HepG2 (cell line): ENCODE data around the gene NYNRIN. TPM values are rescaled to one million over a fixed set of nuclear protein-coding genes. Genes with fewer than 3 reads are reported as not detected.

Source experiments
- ATF3 ChIP-seq: sonication (generic); formaldehyde crosslinking; IDR thresholded peaks from 2 replicates; pipeline ENCODE4 v1.4.0; 2020; ENCODE audit warnings: missing genetic modification reagents
- GPN1 ChIP-seq: sonication (generic); formaldehyde crosslinking; IDR thresholded peaks from 2 replicates; pipeline ENCODE4 v1.5.1; 2020; ENCODE audit warnings: missing genetic modification reagents, borderline replicate concordance
- HOXD1 ChIP-seq: sonication (generic); formaldehyde crosslinking; IDR thresholded peaks from 2 replicates; pipeline ENCODE4 v1.5.0; 2020; ENCODE audit warnings: missing genetic modification reagents
- IRX3 ChIP-seq: sonication (generic); formaldehyde crosslinking; IDR thresholded peaks from 2 replicates; pipeline ENCODE4 v1.8.1; 2023; ENCODE audit warnings: mild to moderate bottlenecking, low read depth, missing genetic modification reagents, borderline replicate concordance
- KDM5A ChIP-seq: fragments of 200-600 bp; sonication (generic); IDR thresholded peaks from 2 replicates; pipeline ENCODE4 v1.7.0; 2018; ENCODE audit warnings: antibody characterized with exemption, mild to moderate bottlenecking, low read length, borderline replicate concordance
- MEIS2 ChIP-seq: sonication (generic); formaldehyde crosslinking; IDR thresholded peaks from 2 replicates; pipeline ENCODE4 v1.9.0; 2021; ENCODE audit warnings: mild to moderate bottlenecking, missing genetic modification reagents
- NR2F2 ChIP-seq: IDR thresholded peaks from 2 replicates; pipeline ENCODE4 v1.6.1; 2012; ENCODE audit warnings: low read depth, inconsistent platforms, borderline replicate concordance
- POGZ ChIP-seq: sonication (generic); formaldehyde crosslinking; IDR thresholded peaks from 2 replicates; pipeline ENCODE4 v1.4.0; 2020; ENCODE audit warnings: mild to moderate bottlenecking, missing genetic modification reagents
- STAT5B ChIP-seq: sonication (generic); formaldehyde crosslinking; IDR thresholded peaks from 2 replicates; pipeline ENCODE4 v1.4.0; 2020; ENCODE audit warnings: missing genetic modification reagents
- ZBTB1 ChIP-seq: sonication (generic); formaldehyde crosslinking; IDR thresholded peaks from 2 replicates; pipeline ENCODE4 v1.4.0; 2020; ENCODE audit warnings: missing genetic modification reagents, borderline replicate concordance
- ZNF225 ChIP-seq: sonication (generic); formaldehyde crosslinking; IDR thresholded peaks from 2 replicates; pipeline ENCODE4 v1.4.0; 2020; ENCODE audit warnings: mild to moderate bottlenecking, missing genetic modification reagents
- ZNF251 ChIP-seq: sonication (generic); formaldehyde crosslinking; IDR thresholded peaks from 2 replicates; pipeline ENCODE4 v1.9.0; 2021; ENCODE audit warnings: mild to moderate bottlenecking, missing genetic modification reagents
- ZNF30 ChIP-seq: sonication (generic); formaldehyde crosslinking; IDR thresholded peaks from 2 replicates; pipeline ENCODE4 v1.5.0; 2020; ENCODE audit warnings: mild to moderate bottlenecking, missing genetic modification reagents
- ZNF34 ChIP-seq: sonication (generic); formaldehyde crosslinking; IDR thresholded peaks from 2 replicates; pipeline ENCODE4 v1.4.0; 2020; ENCODE audit warnings: mild to moderate bottlenecking, missing genetic modification reagents, borderline replicate concordance
- ZNF543 ChIP-seq: sonication (generic); formaldehyde crosslinking; IDR thresholded peaks from 2 replicates; pipeline ENCODE4 v1.4.0; 2020; ENCODE audit warnings: mild to moderate bottlenecking, missing genetic modification reagents
- ZNF589 ChIP-seq: sonication (generic); formaldehyde crosslinking; conservative IDR thresholded peaks from 2 replicates; pipeline ENCODE4 v1.8.0; 2022; ENCODE audit warnings: mild to moderate bottlenecking, moderate library complexity, missing genetic modification reagents
- ZNF598 ChIP-seq: sonication (generic); formaldehyde crosslinking; IDR thresholded peaks from 2 replicates; pipeline ENCODE4 v1.5.1; 2020; ENCODE audit warnings: mild to moderate bottlenecking, missing genetic modification reagents, borderline replicate concordance
- ZNF792 ChIP-seq: IDR thresholded peaks from 2 replicates; pipeline ENCODE4 v1.6.1; 2016
- polyA plus RNA-seq, 8 experiments: library from polyadenylated mRNA; depleted of rRNA in 3 of 8; stranded (reverse) in 7 of 8; unstranded in 1 of 8; fragments of >200 nt; fragmentation: Illumina TruSeq in 4 of 8; extraction: Trizol in 4 of 8; gene quantifications; 2 replicates each; pipeline versions ENCODE4 v1.2.1 to v1.2.3, GENCODE V29; 2011 to 2016; ENCODE audit warnings: low read depth in 4 of 8, missing spikeins in 1 of 8, mixed read lengths in 1 of 8; ENCODE audit not compliant: insufficient read depth in 1 of 8
- total RNA-seq, 5 experiments: library from RNA; depleted of rRNA; stranded (reverse); fragments of >200 nt; fragmentation: Illumina TruSeq; extraction: Trizol; gene quantifications; 2 replicates each; pipeline ENCODE4 v1.2.3, GENCODE V29; 2016; ENCODE audit warnings: low read depth in 1 of 5
- TF ChIP-seq, protein P1 (sequence below): sonication (generic); formaldehyde crosslinking; IDR thresholded peaks from 2 replicates; pipeline ENCODE4 v1.5.0; 2020; ENCODE audit warnings: mild to moderate bottlenecking, missing genetic modification reagents, borderline replicate concordance
- TF ChIP-seq, protein P2 (sequence below): sonication (generic); formaldehyde crosslinking; IDR thresholded peaks from 2 replicates; pipeline ENCODE4 v1.4.0; 2020; ENCODE audit warnings: mild to moderate bottlenecking, missing genetic modification reagents

NYNRIN gene
- total and polyA plus RNA-seq, 2 of the 13 experiments (the other 11 are each of a cell fraction or from before 2014, with no cell fraction given): 0.63 to 1.1 TPM

DNA sequence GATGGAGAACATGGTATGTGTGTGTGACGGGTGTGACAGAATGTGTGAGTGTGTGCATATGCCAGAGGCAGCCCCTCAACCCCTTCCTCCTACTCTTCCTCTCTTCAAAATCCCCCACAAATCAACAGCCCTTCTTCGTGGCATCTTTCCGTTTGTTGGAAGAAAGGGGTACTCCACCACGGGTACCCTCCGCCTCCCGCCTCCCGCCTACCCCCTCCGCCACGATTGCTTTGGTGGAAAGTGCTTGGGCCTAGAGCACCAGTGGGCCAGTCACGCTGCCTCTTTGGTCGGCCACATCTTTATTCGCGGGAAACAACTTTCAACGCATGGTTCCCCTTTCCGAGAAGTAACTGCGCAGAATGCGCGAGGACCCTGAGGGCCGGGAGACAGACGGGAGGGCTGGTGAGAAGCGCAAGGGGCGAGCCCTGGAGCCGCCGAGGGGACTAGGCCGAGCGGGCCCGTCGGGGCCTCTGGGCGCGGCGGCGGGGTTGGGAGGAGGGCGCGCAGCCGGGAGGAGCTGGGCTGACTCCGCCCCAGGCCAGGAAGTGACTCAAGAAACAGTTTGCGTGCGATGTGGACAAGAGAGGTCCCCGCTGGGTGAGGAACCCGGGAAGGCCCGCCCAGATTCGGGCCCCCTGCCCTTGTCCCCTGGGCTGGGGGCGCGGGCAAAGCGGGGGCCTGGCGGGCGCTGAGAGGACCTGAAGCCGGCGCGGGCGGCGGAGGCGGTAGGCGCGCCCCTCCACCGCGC lies 30.8 kb downstream of the NYNRIN start, which contains the start of the genes CBLN3 and KHNYN (continued):
- peak; percentile 80; the same call in 1 of the 2 replicates for TF ChIP-seq ZBTB1
- TF ChIP-seq, protein P1, sequence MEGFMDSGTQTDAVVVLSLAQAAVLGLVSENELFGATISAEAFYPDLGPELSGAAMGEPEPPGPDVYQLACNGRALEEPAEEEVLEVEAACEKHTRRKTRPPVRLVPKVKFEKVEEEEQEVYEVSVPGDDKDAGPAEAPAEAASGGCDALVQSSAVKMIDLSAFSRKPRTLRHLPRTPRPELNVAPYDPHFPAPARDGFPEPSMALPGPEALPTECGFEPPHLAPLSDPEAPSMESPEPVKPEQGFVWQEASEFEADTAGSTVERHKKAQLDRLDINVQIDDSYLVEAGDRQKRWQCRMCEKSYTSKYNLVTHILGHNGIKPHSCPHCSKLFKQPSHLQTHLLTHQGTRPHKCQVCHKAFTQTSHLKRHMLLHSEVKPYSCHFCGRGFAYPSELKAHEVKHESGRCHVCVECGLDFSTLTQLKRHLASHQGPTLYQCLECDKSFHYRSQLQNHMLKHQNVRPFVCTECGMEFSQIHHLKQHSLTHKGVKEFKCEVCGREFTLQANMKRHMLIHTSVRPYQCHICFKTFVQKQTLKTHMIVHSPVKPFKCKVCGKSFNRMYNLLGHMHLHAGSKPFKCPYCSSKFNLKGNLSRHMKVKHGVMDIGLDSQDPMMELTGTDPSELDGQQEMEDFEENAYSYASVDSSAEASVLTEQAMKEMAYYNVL (CRISPR knock-in tag): peak; percentile 92
- TF ChIP-seq ZNF251 (CRISPR knock-in tag): no peak; the same call in 1 of the 2 replicates
- TF ChIP-seq HOXD1 (CRISPR knock-in tag): 0 out of 2 replicates have a peak, but pooled peaks have one; percentile 49
- TF ChIP-seq ZNF792 (CRISPR knock-in tag): peak; percentile 93
- TF ChIP-seq STAT5B (CRISPR knock-in tag): peak; percentile 81; the same call in 1 of the 2 replicates
- no peak for TF ChIP-seq ZNF589 (CRISPR knock-in tag)
- TF ChIP-seq ZNF34 (CRISPR knock-in tag): no peak; the same call in 1 of the 2 replicates
- TF ChIP-seq, protein P2, sequence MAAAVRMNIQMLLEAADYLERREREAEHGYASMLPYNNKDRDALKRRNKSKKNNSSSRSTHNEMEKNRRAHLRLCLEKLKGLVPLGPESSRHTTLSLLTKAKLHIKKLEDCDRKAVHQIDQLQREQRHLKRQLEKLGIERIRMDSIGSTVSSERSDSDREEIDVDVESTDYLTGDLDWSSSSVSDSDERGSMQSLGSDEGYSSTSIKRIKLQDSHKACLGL (CRISPR knock-in tag): peak; percentile 93
- peak; percentile 82 for TF ChIP-seq POGZ
- peak; percentile 92 for TF ChIP-seq IRX3 (CRISPR knock-in tag)
- TF ChIP-seq ZNF598 (CRISPR knock-in tag): peak; percentile 97
- TF ChIP-seq ZNF225 (CRISPR knock-in tag): peak; percentile 87; the same call in 1 of the 2 replicates
- TF ChIP-seq ZNF30 (CRISPR knock-in tag): no peak
- TF ChIP-seq KDM5A: peak; percentile 19; the same call in 1 of the 2 replicates
- TF ChIP-seq GPN1: peak; percentile 86
- no peak for TF ChIP-seq NR2F2
- peak; percentile 77 for TF ChIP-seq ATF3
- TF ChIP-seq ZNF543 (CRISPR knock-in tag): peak; percentile 91
- TF ChIP-seq MEIS2: peak; percentile 85; the same call in 1 of the 2 replicates
